GM12878 (cell line): ENCODE data around the gene ADAMTS7. TPM values are rescaled to one million over a fixed set of nuclear protein-coding genes. Genes with fewer than 3 reads are reported as not detected.

Experiments used
- BCL3 ChIP-seq: IDR thresholded peaks from 2 replicates; pipeline ENCODE4 v1.6.1; 2011; ENCODE audit warnings: borderline replicate concordance, low read depth, mild to moderate bottlenecking, moderate library complexity, low read length; ENCODE audit not compliant: insufficient read depth, poor library complexity, severe bottlenecking
- BHLHE40 ChIP-seq, 2 experiments: fragments of 450-650 bp in 1 of 2; IDR thresholded peaks; 2 replicates each; pipeline ENCODE4 v1.6.1; 2011 to 2017; ENCODE audit warnings: low read depth in 2 of 2, borderline replicate concordance in 1 of 2, improper control_type of control experiment in 1 of 2, low read length in 1 of 2, mild to moderate bottlenecking in 1 of 2
- CREB1 ChIP-seq: IDR thresholded peaks from 2 replicates; pipeline ENCODE4 v1.6.1; 2012; ENCODE audit warnings: low read depth, mild to moderate bottlenecking, inconsistent platforms
- CREM ChIP-seq: IDR thresholded peaks from 2 replicates; pipeline ENCODE4 v1.6.1; 2014; ENCODE audit warnings: antibody characterized with exemption, low read depth
- EED ChIP-seq: sonication (generic); IDR thresholded peaks from 2 replicates; pipeline ENCODE4 v1.6.1; 2016; ENCODE audit warnings: antibody characterized with exemption, low read depth
- FOS ChIP-seq: IDR thresholded peaks from 3 replicates; pipeline ENCODE4 v1.6.1; 2011; ENCODE audit warnings: borderline replicate concordance; ENCODE audit not compliant: insufficient read length; ENCODE audit errors: extremely low read depth
- FOXM1 ChIP-seq: IDR thresholded peaks from 2 replicates; pipeline ENCODE4 v1.6.1; 2012; ENCODE audit warnings: low read depth, mild to moderate bottlenecking, inconsistent platforms, low read length, moderate library complexity
- GATAD2B ChIP-seq: fragments of 450-650 bp; conservative IDR thresholded peaks from 2 replicates; pipeline ENCODE4 v1.6.1; 2017; ENCODE audit warnings: low read depth, mild to moderate bottlenecking, moderate library complexity
- HDGF ChIP-seq: fragments of 450-650 bp; IDR thresholded peaks from 2 replicates; pipeline ENCODE4 v1.6.1; 2016; ENCODE audit warnings: antibody characterized with exemption
- MXI1 ChIP-seq: fragments of 150-350 bp; IDR thresholded peaks from 2 replicates; pipeline ENCODE4 v1.6.1; 2011; ENCODE audit warnings: low read depth, mild to moderate bottlenecking, inconsistent platforms, low read length, improper control_type of control experiment
- NFIC ChIP-seq: IDR thresholded peaks from 2 replicates; pipeline ENCODE4 v1.6.1; 2012; ENCODE audit warnings: low read depth, mild to moderate bottlenecking, inconsistent platforms, low read length, moderate library complexity
- NR2C1 ChIP-seq: fragments of 450-650 bp; IDR thresholded peaks from 2 replicates; pipeline ENCODE4 v1.6.1; 2017; ENCODE audit warnings: antibody characterized with exemption, mild to moderate bottlenecking, moderate library complexity
- NRF1 ChIP-seq: conservative IDR thresholded peaks from 2 replicates; pipeline ENCODE4 v1.6.1; 2011; ENCODE audit warnings: mild to moderate bottlenecking, low read depth, low read length, improper control_type of control experiment
- RB1 ChIP-seq: fragments of 450-650 bp; formaldehyde crosslinking; IDR thresholded peaks from 2 replicates; pipeline ENCODE4 v1.6.1; 2017; ENCODE audit warnings: mild to moderate bottlenecking, borderline replicate concordance
- RUNX3 ChIP-seq: IDR thresholded peaks from 2 replicates; pipeline ENCODE4 v1.6.1; 2012; ENCODE audit warnings: low read length, inconsistent platforms
- SMAD5 ChIP-seq: IDR thresholded peaks from 2 replicates; pipeline ENCODE4 v1.6.1; 2016; ENCODE audit warnings: antibody characterized with exemption, low read depth
- SPI1 ChIP-seq: IDR thresholded peaks from 2 replicates; pipeline ENCODE4 v1.6.1; 2011; ENCODE audit warnings: low read depth, mild to moderate bottlenecking, low read length, moderate library complexity, borderline replicate concordance; ENCODE audit not compliant: insufficient read depth
- SRF ChIP-seq, 2 experiments: IDR thresholded peaks; 2 replicates each; pipeline ENCODE4 v1.6.1; 2011; ENCODE audit warnings: low read depth in 2 of 2, low read length in 2 of 2, mild to moderate bottlenecking in 1 of 2, moderate library complexity in 1 of 2
- TCF7 ChIP-seq: IDR thresholded peaks from 2 replicates; pipeline ENCODE4 v1.6.1; 2014; ENCODE audit warnings: antibody characterized with exemption, borderline replicate concordance
- YY1 ChIP-seq: IDR thresholded peaks from 2 replicates; pipeline ENCODE4 v1.6.1; 2011; ENCODE audit warnings: low read depth, mild to moderate bottlenecking, low read length
- ZNF217 ChIP-seq: fragments of 450-650 bp; IDR thresholded peaks from 2 replicates; pipeline ENCODE4 v1.6.1; 2017; ENCODE audit warnings: antibody characterized with exemption, mild to moderate bottlenecking
- ZNF24 ChIP-seq: fragments of 450-650 bp; IDR thresholded peaks from 2 replicates; pipeline ENCODE4 v1.6.1; 2017; ENCODE audit warnings: antibody characterized with exemption, mild to moderate bottlenecking
- ZNF622 ChIP-seq: fragments of 450-650 bp; IDR thresholded peaks from 2 replicates; pipeline ENCODE4 v1.6.1; 2017; ENCODE audit warnings: mild to moderate bottlenecking, inconsistent platforms
- polyA plus RNA-seq, 11 experiments: library from polyadenylated mRNA; depleted of rRNA in 4 of 11; unstranded in 6 of 11; stranded (reverse) in 5 of 11; fragments of >200 nt; fragmentation: Nextera tagmentation in 4 of 11; fragmentation: Illumina TruSeq in 1 of 11; extraction: Ambion mirVana in 4 of 11; extraction: Trizol in 1 of 11; gene quantifications; 1 replicate in 1 of 11; 2 replicates in 10 of 11; pipeline versions ENCODE4 v1.2.1 to v1.2.3, GENCODE V29; 2011 to 2016; ENCODE audit warnings: inconsistent platforms in 2 of 11, missing spikeins in 2 of 11, low read depth in 1 of 11
- total RNA-seq, 4 experiments: library from RNA; depleted of rRNA in 3 of 4; stranded (reverse); fragments of >200 nt in 3 of 4; fragmentation: Illumina TruSeq in 1 of 4; extraction: Trizol in 1 of 4; gene quantifications; 2 replicates each; pipeline versions ENCODE4 v1.2.1 to v1.2.3, GENCODE V29; 2013 to 2021
- TF ChIP-seq, protein P1 (sequence below): IDR thresholded peaks from 2 replicates; pipeline ENCODE4 v1.6.1; 2012; ENCODE audit warnings: mild to moderate bottlenecking, low read depth, low read length

Gene ADAMTS7
- total and polyA plus RNA-seq, 10 of the 15 experiments (the other 5 are each of a cell fraction or from before 2014, with no cell fraction given), result 0.03 to 0.28 (median 0.06) TPM; not detected in 6

- TF ChIP-seq YY1 (no peak; the same call in 1 of the 2 replicates), CREM (no peak; the same call in 1 of the 2 replicates), HDGF (0 out of 2 replicates have a peak, but pooled peaks have one; percentile 68), NFIC (no peak), RUNX3 (peak; percentile 25; the same call in 1 of the 2 replicates), EED (peak; percentile 55; the same call in 1 of the 2 replicates), FOS (no peak), CREB1 (no peak), NR2C1 (no peak), TCF7 (no peak), RB1 (no peak), ZNF217 (no peak), ZNF24 (no peak), BCL3 (no peak), SPI1 (peak; percentile 93), SRF (IDR thresholded peaks at IDR 0.05; ENCODE audit: low read depth in 2 of 2, low read length in 2 of 2) (peak in 1 of 2 experiments; percentile 59; a peak in 1 of 4 replicates), BHLHE40 (IDR thresholded peaks at IDR 0.05; ENCODE audit: borderline replicate concordance in 1 of 2, low read depth in 2 of 2, low read length in 1 of 2) (no peak), SMAD5 (no peak), NRF1 (no peak), MXI1 (no peak), ZNF622 (no peak), GATAD2B (no peak), FOXM1 (no peak)
- TF ChIP-seq, protein P1, sequence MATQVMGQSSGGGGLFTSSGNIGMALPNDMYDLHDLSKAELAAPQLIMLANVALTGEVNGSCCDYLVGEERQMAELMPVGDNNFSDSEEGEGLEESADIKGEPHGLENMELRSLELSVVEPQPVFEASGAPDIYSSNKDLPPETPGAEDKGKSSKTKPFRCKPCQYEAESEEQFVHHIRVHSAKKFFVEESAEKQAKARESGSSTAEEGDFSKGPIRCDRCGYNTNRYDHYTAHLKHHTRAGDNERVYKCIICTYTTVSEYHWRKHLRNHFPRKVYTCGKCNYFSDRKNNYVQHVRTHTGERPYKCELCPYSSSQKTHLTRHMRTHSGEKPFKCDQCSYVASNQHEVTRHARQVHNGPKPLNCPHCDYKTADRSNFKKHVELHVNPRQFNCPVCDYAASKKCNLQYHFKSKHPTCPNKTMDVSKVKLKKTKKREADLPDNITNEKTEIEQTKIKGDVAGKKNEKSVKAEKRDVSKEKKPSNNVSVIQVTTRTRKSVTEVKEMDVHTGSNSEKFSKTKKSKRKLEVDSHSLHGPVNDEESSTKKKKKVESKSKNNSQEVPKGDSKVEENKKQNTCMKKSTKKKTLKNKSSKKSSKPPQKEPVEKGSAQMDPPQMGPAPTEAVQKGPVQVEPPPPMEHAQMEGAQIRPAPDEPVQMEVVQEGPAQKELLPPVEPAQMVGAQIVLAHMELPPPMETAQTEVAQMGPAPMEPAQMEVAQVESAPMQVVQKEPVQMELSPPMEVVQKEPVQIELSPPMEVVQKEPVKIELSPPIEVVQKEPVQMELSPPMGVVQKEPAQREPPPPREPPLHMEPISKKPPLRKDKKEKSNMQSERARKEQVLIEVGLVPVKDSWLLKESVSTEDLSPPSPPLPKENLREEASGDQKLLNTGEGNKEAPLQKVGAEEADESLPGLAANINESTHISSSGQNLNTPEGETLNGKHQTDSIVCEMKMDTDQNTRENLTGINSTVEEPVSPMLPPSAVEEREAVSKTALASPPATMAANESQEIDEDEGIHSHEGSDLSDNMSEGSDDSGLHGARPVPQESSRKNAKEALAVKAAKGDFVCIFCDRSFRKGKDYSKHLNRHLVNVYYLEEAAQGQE, result no peak
Observed at GRCh38 chr15:78840661-78841375, 29.6 kb upstream of the ADAMTS7 start (continued).
